DND-41 (cell line): ENCODE measurements around the gene FNBP1.
A peak's percentile ranks its signal among the peaks of the same experiment; 100 is the strongest.

Experiments
- ATAC-seq: fragments of 200-7000 bp; cut with Tn5 transposase; 3 replicates; pipeline ENCODE4 v1.9.1; 2021; ENCODE audit warnings: low read depth; ENCODE audit not compliant: insufficient read depth
- DNase-seq: peaks from one replicate; pipeline ENCODE4 v3.0.0-alpha.2; 2020
- H2AFZ ChIP-seq: 2 replicates; pipeline ENCODE4 v1.6.0; 2012; ENCODE audit warnings: low read depth, low read length
- H3K27ac ChIP-seq: 2 replicates; pipeline ENCODE4 v1.5.1; 2012; ENCODE audit warnings: low read length, inconsistent platforms
- H3K27me3 ChIP-seq: fragments of 200-600 bp; sonication (generic); 2 replicates; pipeline ENCODE4 v1.6.0; 2012; ENCODE audit warnings: low read length, mild to moderate bottlenecking, inconsistent platforms; ENCODE audit not compliant: insufficient read depth, poor library complexity
- H3K36me3 ChIP-seq: 2 replicates; pipeline ENCODE4 v1.5.1; 2012; ENCODE audit warnings: low read length, inconsistent platforms; ENCODE audit not compliant: insufficient read depth
- H3K4me1 ChIP-seq: 2 replicates; pipeline ENCODE4 v1.5.1; 2012; ENCODE audit warnings: mild to moderate bottlenecking, low read length; ENCODE audit not compliant: insufficient read depth
- H3K4me2 ChIP-seq: 2 replicates; pipeline ENCODE4 v1.6.0; 2012; ENCODE audit warnings: mild to moderate bottlenecking, moderate library complexity, low read length, inconsistent platforms; ENCODE audit not compliant: insufficient read depth
- H3K4me3 ChIP-seq, 2 experiments: fragments of 200-600 bp in 1 of 2; shearing (Covaris generic) in 1 of 2; 2 replicates each; pipeline ENCODE4 v1.5.1; 2012 to 2016; ENCODE audit warnings: inconsistent platforms in 2 of 2, low read length in 2 of 2, mild to moderate bottlenecking in 2 of 2, low read depth in 1 of 2, moderate library complexity in 1 of 2
- H3K79me2 ChIP-seq: 2 replicates; pipeline ENCODE4 v1.6.0; 2012; ENCODE audit warnings: low read length, inconsistent platforms; ENCODE audit not compliant: insufficient read depth
- H3K9ac ChIP-seq: 2 replicates; pipeline ENCODE4 v1.6.0; 2012; ENCODE audit warnings: low read depth, mild to moderate bottlenecking, inconsistent platforms, low read length, moderate library complexity
- H3K9me3 ChIP-seq: 2 replicates; pipeline ENCODE4 v1.5.1; 2012; ENCODE audit warnings: low read length, moderate library complexity, mild to moderate bottlenecking, inconsistent platforms; ENCODE audit not compliant: insufficient read depth, severe bottlenecking
- H4K20me1 ChIP-seq: 2 replicates; pipeline ENCODE4 v1.6.0; 2012; ENCODE audit warnings: low read length; ENCODE audit not compliant: insufficient read depth
- EZH2 ChIP-seq: IDR thresholded peaks from 3 replicates; pipeline ENCODE4 v1.6.1; 2012; ENCODE audit warnings: borderline replicate concordance, low read depth, mild to moderate bottlenecking, moderate library complexity, low read length, inconsistent platforms; ENCODE audit not compliant: severe bottlenecking
- TF ChIP-seq, protein P1 (sequence below): IDR thresholded peaks from 2 replicates; pipeline ENCODE4 v1.5.1; 2012; ENCODE audit warnings: borderline replicate concordance, low read length, moderate library complexity, mild to moderate bottlenecking; ENCODE audit not compliant: poor library complexity, severe bottlenecking; ENCODE audit errors: extremely low read depth

FNBP1 gene

GRCh38 chr9:129866394-129867135, 176.4 kb downstream of the FNBP1 start:
- no peaks in the 10 kb centered on the region for H3K27me3 ChIP-seq
- DNase-seq (peak; percentile 33), ATAC-seq (no peak)
- H3K9ac ChIP-seq, result no peak overlapping the region
- no peaks in the 10 kb centered on the region for H3K79me2 ChIP-seq
- H3K4me2 ChIP-seq, result no peak overlapping the region
- peaks cover 40% of the 10 kb centered on the region for H3K36me3 ChIP-seq
- no peak overlapping the region; the same call in 1 of the 2 replicates for H3K27ac ChIP-seq
- no peaks in the 10 kb centered on the region for H3K9me3 ChIP-seq
- H4K20me1 ChIP-seq, result no peaks in the 10 kb centered on the region
- H3K4me1 ChIP-seq, result peaks cover 26% of the 10 kb centered on the region
- H2AFZ ChIP-seq, result no peak overlapping the region
- TF ChIP-seq, protein P1, sequence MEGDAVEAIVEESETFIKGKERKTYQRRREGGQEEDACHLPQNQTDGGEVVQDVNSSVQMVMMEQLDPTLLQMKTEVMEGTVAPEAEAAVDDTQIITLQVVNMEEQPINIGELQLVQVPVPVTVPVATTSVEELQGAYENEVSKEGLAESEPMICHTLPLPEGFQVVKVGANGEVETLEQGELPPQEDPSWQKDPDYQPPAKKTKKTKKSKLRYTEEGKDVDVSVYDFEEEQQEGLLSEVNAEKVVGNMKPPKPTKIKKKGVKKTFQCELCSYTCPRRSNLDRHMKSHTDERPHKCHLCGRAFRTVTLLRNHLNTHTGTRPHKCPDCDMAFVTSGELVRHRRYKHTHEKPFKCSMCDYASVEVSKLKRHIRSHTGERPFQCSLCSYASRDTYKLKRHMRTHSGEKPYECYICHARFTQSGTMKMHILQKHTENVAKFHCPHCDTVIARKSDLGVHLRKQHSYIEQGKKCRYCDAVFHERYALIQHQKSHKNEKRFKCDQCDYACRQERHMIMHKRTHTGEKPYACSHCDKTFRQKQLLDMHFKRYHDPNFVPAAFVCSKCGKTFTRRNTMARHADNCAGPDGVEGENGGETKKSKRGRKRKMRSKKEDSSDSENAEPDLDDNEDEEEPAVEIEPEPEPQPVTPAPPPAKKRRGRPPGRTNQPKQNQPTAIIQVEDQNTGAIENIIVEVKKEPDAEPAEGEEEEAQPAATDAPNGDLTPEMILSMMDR, result no peak
- H3K4me3 ChIP-seq, result no peak overlapping the region

DNA sequence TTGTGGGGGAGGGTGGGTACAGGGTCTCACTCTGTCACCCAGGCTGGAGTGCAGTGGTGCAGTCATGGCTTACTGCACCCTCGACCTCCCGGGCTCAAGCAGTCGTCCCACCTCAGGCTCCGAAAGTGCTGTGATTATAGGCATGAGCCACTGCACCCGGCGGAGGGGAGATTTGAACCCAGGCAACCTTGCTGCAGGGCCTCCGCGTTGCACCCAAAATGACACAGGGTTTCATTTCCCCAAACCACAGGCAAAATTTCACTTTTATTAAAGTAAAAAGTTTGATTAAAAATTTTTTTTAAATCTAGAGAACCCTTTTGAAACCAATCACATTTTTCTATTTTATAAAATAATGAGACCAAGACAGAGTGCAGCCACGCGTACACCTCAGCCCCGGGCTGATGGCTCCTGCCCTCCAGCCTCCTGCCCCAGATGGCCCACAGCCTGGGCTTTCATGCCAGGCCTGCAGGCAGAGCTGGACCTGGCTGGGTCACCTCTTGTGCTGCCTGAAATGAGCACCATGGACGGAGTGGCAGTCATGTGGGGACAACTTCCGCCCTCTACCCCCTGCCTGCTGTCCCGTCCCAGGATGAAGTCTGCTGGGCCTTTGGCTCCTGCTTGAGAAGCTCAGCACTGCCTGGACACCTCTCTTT, 177.2 kb downstream of the FNBP1 start:
- Histone ChIP-seq H2AFZ (no peak overlapping the region), H3K79me2 (no peaks in the 10 kb centered on the region), H3K36me3 (peaks cover 47% of the 10 kb centered on the region), H3K4me3 (no peak overlapping the region), H3K27me3 (no peaks in the 10 kb centered on the region), H3K4me2 (no peak overlapping the region), H3K4me1 (peaks cover 34% of the 10 kb centered on the region), H4K20me1 (no peaks in the 10 kb centered on the region), H3K27ac (peak overlapping the region; percentile 35; the same call in 1 of the 2 replicates), H3K9ac (no peak overlapping the region), H3K9me3 (no peaks in the 10 kb centered on the region)
- TF ChIP-seq EZH2, result no peak
- TF ChIP-seq, protein P1, result no peak
- no peak for DNase-seq
- no peak for ATAC-seq

GRCh38 chr9:129864991-129865647, 177.9 kb downstream of the FNBP1 start:
- Histone ChIP-seq H3K79me2 (no peaks in the 10 kb centered on the region), H3K4me3 (no peak overlapping the region), H3K27ac (peak overlapping the region; percentile 35; the same call in 1 of the 2 replicates), H3K4me2 (no peak overlapping the region), H2AFZ (no peak overlapping the region), H3K9ac (no peak overlapping the region; the same call in 1 of the 2 replicates), H3K9me3 (no peaks in the 10 kb centered on the region), H3K4me1 (peaks cover 38% of the 10 kb centered on the region), H4K20me1 (no peaks in the 10 kb centered on the region), H3K36me3 (peaks cover 47% of the 10 kb centered on the region), H3K27me3 (no peaks in the 10 kb centered on the region)
- no peak for ATAC-seq
- no peak for TF ChIP-seq EZH2
- TF ChIP-seq, protein P1, result no peak
- DNase-seq, result no peak
